GM18499 (cell line): ENCODE results near the gene GRK5.

Experiments used
- ATAC-seq: cut with Tn5 transposase; IDR thresholded peaks from one replicate; pipeline ENCODE4 v1.9.1; 2021; ENCODE audit warnings: moderate number of reproducible peaks; ENCODE audit not compliant: insufficient read depth, unreplicated experiment

Gene GRK5

GRCh38 chr10:119350502-119351097 lies 143.2 kb downstream of the GRK5 start:
- ATAC-seq = no peak

DNA sequence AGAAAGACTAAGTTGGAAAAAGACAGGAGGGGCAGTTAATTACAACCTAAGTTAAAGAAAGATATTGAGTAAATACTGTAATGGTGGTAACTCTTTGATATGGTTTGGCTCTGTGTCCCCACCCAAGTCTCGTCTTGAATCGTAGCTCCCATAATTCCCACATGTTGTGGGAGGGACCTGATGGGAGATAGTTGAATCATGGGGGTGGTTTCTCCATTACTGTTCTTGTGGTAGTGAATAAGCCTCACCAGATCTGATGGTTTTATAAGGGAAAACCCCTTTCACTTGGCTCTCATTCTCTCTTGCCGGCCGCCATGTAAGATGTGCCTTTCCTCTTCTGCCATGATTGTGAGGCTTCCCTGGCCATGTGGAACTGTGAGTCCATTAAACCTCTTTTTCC lies 143.8 kb downstream of the GRK5 start:
- no peak for ATAC-seq

- no peak for ATAC-seq
Observed at GRCh38 chr10:119352042-119352441, 144.7 kb downstream of the GRK5 start.

DNA sequence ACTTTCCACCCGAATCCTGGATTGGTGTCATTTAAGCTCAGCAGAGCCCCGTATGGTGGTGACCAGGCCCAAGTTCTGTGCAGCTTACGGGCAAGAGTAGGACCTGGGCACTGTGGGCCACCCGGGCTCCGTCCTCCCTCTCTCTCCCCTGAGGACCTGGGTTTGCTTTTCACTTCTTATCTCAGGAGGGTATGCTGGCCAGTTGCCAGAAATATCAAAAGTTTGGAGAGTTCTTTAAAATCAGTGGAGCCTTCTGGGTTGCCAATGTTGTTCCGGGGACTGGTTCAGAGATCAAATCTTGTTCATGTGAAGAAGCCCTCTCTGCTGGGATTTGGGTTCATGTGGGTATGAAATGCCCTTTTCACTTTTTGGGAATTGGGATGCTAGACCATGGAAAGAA lies 145.4 kb downstream of the GRK5 start:
- ATAC-seq = no peak

DNA sequence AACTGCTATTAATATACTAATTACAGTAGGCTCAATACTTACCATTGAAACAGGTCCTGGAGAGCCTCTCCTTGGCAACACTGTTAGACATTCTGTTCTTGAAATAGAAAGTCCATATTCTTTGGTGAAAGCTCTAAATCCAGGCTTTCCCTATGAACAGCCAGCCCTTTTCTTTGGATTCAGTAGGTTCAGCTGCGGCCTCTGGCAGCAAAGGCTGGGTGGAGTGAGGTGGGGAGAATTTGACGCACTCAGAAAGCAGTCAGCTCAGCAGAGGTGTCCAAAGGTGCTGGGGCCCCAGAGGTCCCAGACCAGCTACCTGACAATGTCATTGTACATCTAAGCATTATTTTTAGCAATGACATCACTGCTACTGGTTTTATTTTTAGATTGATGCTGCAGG lies 146.1 kb downstream of the GRK5 start:
- no peak for ATAC-seq

- no peak for ATAC-seq
Observed at GRCh38 chr10:119355930-119356329, 148.6 kb downstream of the GRK5 start.

- ATAC-seq = no peak
Observed at GRCh38 chr10:119357412-119358151, 150.2 kb downstream of the GRK5 start.

DNA sequence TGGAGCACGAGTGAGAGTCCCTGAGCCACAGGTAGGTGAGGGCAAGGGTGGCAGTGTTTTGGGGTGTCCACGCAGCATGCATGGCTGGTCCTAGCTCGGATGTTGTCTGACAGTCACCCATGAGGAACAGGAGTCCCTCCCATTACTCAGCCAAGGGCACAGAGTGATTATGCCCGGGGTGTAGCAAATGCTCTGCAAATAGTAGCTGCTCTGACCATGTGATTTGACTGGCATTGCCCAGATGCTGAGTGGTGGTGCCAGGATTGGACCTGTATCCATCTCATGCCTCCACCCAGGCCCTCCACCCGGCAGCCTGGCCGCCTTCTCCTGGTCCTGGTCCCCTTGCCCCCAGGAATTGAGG lies 150.8 kb downstream of the GRK5 start:
- no peak for ATAC-seq

DNA sequence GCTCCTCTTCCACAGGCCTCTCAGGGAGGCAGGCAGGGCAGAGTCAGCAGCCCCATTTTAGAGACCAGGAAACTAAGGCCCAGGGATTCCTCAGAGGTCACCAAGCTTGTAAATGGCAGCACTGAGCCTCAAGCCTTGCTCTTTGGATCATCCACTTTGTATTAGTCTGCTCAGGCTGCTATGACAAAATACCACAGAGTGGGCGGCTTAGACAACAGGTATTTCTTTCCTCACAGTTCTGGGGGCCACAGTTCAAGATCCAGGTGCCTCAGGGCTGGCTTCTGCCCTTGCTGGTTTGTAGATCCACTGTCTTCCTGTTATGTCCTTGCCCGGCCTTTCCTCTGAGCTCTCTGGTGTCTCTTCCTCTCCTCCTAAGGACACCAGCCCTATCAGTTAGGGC lies 151.2 kb downstream of the GRK5 start:
- no peak for ATAC-seq

DNA sequence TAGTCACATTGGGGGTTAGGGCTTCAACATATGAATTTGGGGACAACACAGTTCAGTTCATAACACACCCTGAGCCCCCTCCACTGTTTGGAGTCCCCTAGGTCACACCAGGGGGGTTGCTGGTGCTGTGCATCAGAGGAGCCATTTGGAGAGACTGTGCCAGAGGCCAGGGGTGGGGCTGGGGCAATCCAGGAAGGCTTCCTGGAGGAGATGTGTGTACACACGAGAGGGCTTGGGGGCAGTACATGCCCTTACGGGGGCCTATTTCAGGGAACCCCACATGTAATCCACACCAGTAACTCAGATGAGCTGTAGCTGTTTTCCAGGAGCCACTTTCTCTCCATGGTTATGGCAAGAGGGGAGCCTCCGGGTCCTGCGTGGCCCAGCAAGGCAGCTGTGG lies 151.7 kb downstream of the GRK5 start:
- no peak for ATAC-seq

DNA sequence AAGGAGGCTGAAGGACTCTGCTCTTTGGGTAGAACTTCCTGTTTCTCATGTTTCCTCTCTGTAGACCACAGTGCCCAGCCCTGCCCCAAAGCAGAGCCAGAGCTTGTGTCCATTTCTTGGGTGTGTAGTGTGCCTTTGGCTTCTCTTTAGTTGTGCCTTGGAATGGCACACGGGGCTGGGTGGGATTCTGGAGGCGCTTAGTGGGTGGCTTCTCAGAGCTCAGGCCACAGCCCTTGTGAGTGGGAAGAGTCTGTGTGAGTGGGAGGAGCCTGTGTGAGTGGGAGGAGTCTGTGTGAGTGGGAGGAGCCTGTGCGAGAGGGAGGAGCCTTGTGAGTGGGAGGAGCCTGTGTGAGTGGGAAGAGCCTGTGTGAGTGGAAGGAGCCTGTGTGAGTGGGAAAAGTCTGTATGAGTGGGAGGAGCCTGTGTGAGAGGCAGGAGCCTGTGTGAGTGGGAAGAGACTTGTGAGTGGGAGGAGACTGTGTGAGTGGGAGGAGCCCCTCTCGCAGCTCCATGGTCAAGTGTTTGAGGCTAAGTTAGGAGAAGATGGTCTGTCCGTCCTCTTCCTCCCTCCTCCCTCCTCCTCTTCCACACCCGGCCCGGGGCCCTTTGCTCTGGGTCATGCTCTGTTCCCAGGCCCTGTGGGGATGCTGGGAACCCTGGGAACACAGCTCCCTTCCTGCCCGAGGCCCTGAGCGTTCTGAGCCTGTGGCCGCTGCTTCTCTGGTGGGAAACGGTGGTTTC lies 153.0 kb downstream of the GRK5 start:
- ATAC-seq = no peak

DNA sequence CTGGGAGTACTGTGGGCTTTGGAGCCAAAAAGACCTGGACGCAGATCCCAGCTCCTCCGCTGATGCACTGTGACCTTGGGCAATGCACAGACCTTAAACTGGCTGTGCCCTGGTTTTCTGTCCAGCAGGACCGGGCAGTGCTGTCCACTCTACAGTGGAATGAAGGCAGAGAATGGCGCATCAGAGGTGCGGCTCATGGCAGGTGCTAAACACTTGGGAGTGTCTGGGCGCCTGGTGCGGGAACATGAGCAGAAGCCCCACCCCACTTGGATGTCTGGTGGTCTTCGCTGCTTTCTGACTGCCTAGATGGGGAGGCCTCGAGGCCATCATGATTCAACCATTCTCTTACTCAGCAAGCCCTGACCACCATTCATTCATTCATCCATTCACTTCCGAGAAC lies 153.7 kb downstream of the GRK5 start:
- ATAC-seq = no peak

GRCh38 chr10:119362122-119362521 lies 154.8 kb downstream of the GRK5 start:
- ATAC-seq = no peak

DNA sequence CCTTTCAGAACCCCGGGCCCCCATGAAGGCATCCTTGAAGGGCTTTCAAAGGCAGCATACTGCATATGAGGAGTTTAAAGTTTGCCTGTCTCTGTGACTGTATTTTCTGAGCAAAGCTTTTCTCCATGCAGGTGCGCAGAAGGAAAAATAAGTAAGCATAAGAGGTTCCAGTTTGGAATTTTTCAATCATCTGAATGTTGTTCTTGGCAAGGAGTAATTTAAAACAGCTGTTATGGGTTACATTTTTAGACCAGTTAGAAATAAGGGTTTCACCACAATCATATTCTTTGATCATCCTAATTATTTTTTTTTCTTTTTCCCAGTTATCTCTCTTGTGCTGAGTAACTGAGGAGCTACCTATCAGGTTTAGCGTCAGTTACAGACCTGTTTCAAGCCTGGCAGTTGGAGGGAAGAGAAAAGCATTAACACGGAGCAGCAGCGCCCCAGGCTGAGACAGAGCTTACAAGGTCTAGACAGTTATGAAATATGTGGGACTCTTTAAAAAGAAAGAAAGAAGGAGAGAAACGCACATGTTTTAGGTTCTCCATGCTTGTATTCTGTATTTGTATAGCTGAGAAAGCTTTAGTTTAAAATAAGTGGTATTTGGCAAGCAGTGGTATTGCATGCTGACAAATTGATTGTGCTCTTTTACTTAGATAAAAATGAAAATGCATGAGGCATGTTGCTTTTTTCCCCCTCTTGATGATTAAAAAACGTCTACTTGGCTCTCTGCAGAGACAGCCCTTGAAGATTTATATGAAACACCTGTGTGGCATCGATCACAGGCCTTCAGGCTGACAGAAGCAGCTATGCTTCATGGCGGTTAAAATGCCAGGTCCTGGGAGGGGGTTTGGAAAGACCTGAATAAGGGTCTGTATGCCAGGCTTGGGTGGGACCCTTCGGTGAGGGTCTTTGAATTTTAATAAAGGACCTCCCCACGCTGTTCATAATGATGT lies 157.6 kb downstream of the GRK5 start:
- no peak for ATAC-seq

GRCh38 chr10:119365773-119366599 lies 158.6 kb downstream of the GRK5 start:
- no peak for ATAC-seq

- ATAC-seq = no peak
Observed at GRCh38 chr10:119367841-119368549, 160.6 kb downstream of the GRK5 start.

GRCh38 chr10:119368581-119368980 lies 161.2 kb downstream of the GRK5 start:
- ATAC-seq = no peak

DNA sequence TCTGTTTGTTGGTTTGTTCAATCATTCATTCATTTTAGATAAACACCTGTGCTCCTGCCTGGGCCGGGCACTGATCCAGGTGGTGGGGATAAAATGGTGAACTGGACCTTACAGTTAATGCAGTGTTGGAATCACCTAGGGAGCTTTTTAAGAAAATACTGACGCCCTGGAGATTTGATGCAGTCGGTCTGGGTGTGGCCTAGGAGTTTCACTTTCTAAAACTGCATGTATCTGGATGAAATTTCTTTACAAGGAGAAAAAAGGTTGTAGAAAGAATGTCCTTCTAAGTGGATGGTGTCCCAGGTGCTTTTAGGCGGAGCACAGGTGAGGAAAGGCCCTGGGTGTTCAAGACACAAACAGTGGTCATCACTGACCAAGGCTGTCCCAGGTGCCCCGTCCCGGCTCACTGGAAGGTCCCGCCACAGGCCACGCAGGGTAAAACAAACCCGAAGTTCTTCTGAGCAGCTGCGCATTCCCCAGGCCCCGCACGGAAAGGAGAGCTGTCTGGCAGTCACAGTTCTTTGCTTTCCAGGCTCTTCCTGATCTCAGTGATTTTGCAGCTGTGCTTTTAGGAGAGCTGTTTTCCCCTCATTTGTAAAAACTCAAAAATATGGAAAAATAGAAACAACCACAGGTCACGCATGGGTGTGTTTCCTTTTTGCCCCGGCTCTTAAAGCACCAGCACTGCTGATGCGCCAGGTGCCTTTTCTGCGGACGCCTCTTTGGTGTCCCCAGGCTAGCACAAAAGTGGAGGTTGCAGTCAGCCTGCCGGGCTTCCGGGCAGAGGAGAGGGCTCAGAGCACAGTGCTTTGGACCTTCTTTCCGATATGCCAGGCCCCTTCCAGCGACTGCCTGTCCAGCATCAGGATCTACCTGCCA lies 161.9 kb downstream of the GRK5 start:
- ATAC-seq = peak; percentile 34
